GM12873 (cell line): ENCODE results near the gene U2SURP.

Experiments
- TF ChIP-seq, protein P1 (sequence below): IDR thresholded peaks from 2 replicates; pipeline ENCODE4 v1.5.1; 2012; ENCODE audit warnings: low read depth, mild to moderate bottlenecking, moderate library complexity, low read length, control low read depth; ENCODE audit not compliant: insufficient read depth; ENCODE audit errors: missing control alignments

U2SURP gene

DNA sequence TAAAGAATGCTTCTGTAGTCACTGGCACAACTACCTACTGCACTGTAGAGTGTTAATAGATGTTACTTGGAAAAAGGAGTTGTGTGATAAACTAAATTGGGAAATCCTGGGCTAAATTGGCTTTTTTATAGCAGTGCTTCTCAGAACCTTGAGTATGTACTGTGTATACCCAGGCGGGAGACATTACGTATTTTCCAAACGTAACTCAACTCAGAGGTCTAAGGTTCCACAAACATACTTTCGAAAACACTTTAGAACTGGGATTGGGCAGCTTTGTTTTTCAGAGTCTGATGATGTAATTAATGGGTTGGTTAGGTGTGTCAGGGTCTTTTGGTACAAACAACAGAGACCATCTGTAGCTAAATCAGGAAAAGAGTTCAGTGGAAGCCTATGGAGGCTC is 64.7 kb downstream of the U2SURP start:
- TF ChIP-seq, protein P1, sequence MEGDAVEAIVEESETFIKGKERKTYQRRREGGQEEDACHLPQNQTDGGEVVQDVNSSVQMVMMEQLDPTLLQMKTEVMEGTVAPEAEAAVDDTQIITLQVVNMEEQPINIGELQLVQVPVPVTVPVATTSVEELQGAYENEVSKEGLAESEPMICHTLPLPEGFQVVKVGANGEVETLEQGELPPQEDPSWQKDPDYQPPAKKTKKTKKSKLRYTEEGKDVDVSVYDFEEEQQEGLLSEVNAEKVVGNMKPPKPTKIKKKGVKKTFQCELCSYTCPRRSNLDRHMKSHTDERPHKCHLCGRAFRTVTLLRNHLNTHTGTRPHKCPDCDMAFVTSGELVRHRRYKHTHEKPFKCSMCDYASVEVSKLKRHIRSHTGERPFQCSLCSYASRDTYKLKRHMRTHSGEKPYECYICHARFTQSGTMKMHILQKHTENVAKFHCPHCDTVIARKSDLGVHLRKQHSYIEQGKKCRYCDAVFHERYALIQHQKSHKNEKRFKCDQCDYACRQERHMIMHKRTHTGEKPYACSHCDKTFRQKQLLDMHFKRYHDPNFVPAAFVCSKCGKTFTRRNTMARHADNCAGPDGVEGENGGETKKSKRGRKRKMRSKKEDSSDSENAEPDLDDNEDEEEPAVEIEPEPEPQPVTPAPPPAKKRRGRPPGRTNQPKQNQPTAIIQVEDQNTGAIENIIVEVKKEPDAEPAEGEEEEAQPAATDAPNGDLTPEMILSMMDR, result no peak

- TF ChIP-seq, protein P1, result no peak
These were observed 65.8 kb downstream of the U2SURP start for GRCh38 chr3:143067201-143067600.

DNA sequence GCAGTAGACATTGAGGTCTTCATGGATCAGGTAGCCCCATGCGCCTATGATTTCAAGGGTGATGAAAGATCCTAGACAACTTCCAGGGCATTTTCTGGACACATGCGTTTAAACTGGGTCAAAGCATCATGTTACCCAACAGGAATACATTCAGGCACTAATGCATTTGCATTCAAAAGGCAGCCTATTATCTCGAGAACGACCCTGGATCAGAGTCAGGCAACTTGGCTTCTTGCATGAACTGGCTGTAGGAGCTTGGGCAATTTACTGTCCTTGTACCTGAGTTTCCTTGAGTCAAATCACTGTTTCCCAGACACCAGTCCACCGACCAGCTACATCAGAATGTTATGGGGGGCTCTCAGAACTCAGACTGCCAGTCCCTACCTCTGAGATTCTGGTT is 66.7 kb downstream of the U2SURP start:
- TF ChIP-seq, protein P1, result no peak

DNA sequence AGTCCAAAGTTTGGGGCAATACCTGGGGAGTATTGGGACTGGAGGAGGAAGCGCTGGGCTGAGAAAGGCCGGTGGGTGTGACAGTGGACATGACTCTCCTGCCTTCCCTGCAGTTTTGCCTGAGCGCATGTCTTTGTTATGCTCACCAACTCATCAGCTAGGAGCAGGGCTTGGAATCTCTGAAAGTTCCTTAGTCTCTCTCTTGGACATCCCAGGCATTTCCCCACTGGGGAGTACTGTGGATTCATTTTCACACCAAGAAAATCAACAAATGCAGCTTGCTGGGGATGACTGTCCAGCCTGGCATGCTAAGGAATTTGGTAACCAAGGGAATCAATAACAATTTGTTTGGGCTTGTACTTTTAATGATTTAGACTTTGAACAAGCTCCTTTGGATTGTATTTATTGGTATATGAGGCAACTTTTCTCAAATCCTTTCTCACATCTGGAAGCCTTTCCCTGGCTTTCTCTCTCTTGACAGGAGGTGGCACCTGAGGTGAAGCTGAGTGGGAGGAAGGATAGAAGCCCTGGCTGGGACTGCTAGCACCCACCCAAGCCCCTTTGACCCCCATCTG is 69.7 kb downstream of the U2SURP start:
- TF ChIP-seq, protein P1, result no peak

DNA sequence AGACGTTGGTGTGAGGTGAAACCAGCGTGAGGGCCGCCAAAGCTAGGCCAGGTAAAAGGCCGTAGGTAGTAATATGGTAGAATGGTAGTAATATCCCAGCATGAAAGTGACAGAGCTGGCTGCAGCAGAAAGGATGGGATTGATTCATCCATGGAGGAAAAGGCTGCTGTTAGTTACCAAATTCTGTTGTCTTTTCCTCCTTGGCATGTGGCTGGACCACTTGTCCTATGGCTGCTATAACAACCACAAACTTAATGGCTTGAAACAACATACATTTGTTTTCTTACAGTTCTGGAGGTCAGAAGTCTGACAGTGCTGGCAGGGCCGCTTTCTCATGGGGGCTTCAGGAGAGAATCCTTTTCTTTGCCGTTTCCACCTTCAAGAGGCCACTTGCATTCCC is 70.4 kb downstream of the U2SURP start:
- TF ChIP-seq, protein P1, result no peak

DNA sequence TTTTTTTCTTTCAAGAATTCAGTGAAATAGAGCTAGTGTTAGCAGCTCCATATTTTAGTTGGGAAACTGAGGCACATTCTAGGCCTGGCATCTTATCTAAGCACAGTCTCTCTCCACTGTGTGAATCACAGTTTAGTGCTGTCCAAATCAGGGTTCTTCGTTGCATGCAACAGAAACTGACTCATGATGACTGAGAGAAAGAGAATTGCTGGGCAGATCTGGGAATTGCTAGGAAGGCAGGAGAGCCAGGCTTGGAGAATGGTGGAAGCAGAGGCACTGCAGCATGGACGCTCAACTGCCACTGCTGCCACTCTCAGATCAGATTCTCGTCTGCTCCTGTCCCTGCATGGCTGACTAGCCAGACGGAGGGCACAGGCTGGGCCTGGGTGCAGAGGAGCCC is 77.5 kb downstream of the U2SURP start:
- TF ChIP-seq, protein P1, result no peak

GRCh38 chr3:143080196-143080595 is 78.8 kb downstream of the U2SURP start:
- TF ChIP-seq, protein P1, result no peak

DNA sequence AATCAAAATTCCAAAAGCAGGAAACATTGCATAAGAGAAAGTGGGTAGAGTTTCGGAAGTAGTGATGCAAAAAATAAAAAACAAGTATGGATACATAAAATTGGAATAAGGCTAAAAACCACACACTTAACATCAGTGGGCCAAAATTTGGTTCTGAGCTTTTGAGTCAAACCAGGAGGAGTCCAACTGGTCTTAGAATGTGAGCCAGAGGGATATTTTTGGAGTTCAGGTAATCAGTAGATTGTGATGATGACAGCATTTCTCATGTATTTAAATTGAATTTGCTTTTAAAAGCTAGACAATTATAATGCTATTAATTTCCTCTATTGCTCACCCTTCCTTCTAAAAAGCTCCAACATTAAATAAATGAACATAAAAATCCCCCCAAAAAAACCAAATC is 80.0 kb downstream of the U2SURP start:
- TF ChIP-seq, protein P1, result no peak
